GM13977 (cell line): ENCODE results near the gene SELENOI.

Experiments
- DNase-seq: peaks from one replicate; pipeline ENCODE4 v3.0.0; 2012; ENCODE audit warnings: low spot score
- in situ Hi-C: fragments of 300-500 bp; cut with MboI; formaldehyde crosslinking; loops from one replicate; pipeline ENCODE4 v1.12.0; 2022; ENCODE audit warnings: low sequenced_read_pairs, low pct_unique_long_range_greater_than_20kb, mixed read lengths, inconsistent platforms; ENCODE audit not compliant: unreplicated experiment
- TF ChIP-seq, protein P1 (sequence below): IDR thresholded peaks from 2 replicates; pipeline ENCODE4 v1.5.1; 2012; ENCODE audit warnings: mild to moderate bottlenecking, control low read depth; ENCODE audit not compliant: insufficient read depth; ENCODE audit errors: extremely low read depth, missing control alignments

SELENOI gene

GRCh38 chr2:26333293-26333692 lies 12.7 kb upstream of the SELENOI start:
- TF ChIP-seq, protein P1, sequence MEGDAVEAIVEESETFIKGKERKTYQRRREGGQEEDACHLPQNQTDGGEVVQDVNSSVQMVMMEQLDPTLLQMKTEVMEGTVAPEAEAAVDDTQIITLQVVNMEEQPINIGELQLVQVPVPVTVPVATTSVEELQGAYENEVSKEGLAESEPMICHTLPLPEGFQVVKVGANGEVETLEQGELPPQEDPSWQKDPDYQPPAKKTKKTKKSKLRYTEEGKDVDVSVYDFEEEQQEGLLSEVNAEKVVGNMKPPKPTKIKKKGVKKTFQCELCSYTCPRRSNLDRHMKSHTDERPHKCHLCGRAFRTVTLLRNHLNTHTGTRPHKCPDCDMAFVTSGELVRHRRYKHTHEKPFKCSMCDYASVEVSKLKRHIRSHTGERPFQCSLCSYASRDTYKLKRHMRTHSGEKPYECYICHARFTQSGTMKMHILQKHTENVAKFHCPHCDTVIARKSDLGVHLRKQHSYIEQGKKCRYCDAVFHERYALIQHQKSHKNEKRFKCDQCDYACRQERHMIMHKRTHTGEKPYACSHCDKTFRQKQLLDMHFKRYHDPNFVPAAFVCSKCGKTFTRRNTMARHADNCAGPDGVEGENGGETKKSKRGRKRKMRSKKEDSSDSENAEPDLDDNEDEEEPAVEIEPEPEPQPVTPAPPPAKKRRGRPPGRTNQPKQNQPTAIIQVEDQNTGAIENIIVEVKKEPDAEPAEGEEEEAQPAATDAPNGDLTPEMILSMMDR = no peak
- in situ Hi-C loops = no loop called here
- no peak for DNase-seq

GRCh38 chr2:26335231-26335630 lies 10.7 kb upstream of the SELENOI start:
- TF ChIP-seq, protein P1 = no peak
- in situ Hi-C loops = no loop called here
- DNase-seq = no peak

DNA sequence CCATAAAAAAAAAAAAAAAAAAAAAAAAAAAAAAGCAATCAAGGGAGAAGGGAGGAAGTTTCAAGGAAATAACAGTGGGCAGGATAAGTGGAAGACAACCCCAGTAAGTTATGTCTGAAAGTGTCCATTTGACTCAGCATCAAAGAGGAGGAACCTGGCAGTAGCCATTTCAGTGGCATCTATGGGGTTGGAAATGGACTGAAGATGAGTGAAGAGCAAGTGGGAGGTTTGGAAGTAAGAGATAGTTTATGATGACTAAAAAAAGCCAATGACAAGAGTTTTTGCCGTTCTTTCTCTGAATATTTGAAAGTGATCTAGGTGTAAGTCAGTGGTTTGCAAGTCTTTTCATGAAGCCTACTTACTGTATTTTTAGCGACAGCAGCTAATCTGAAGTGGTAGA lies 9.2 kb upstream of the SELENOI start:
- TF ChIP-seq, protein P1 = no peak
- in situ Hi-C loops = no loop called here
- DNase-seq = no peak

DNA sequence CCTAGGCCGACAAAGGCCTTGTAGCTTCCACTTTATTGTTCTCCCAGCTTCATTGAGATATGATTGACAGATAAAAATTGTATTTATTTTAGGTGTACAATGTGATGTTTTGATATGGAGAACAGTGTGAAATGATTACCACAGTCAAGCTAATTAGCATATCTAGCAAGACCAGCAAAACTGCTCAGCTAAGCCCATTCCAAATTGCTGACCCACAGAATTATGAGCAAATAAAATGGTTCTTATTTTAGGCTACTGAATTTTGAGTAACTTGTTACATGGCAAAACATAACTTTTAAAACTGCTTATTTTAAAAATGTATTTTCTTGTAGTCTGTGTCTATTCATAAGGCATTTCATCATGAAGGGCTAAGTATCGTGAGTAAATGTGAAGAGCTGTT lies 8.6 kb upstream of the SELENOI start:
- in situ Hi-C loops = no loop called here
- no peak for DNase-seq
- TF ChIP-seq, protein P1 = no peak

DNA sequence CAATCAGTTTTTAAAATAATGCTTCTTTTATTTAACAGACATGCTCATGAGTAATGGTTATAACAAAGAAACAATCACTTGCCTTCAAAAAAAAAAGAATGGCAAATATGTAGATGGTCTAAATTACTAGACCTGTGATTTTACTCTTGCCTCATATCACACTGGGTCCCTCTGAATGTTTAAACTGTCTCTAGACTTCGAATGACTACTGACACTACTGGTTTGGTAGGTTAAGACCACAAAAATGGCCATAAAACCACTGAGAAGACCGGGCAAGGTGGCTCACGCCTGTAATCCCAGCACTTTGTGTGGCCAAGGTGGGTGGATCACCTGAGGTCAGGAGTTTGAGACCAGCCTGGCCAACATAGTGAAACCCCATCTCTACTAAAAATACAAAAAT lies 5.1 kb upstream of the SELENOI start:
- in situ Hi-C loops = no loop called here
- DNase-seq = no peak
- TF ChIP-seq, protein P1 = no peak

DNA sequence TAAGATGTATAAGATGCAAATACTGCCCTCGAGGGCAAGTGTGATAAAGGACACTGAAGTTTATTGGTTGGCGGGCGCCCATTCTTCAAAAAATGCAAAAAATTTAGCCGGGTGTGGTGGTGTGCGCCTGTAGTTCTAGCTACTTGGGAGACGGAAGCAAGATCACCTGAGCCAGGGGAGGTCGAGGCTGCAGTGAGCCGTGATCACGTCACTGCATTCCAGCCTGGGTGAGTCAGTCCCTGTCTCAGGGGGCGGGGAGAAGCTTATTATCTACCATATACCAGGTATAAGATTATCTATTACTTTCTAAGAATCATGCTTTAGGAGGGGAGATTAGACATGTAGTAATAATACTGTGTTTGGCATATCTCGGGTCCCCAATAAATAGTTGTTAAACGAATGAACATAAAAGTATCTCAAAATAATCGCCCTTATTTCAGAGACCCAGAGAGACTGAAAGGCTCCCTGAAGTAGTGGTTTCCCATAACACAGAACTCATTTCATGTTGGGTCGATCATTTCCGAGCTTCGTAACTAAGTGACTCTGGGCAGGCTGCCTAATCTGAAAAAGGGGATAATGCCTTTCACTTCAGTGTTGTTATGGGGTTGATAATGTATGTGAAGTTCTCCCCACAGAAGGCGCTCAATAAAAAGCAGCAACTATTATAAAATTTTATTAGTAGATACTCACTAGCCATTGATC lies 1.2 kb upstream of the SELENOI start:
- TF ChIP-seq, protein P1 = no peak
- in situ Hi-C loops = no loop called here
- no peak for DNase-seq

DNA sequence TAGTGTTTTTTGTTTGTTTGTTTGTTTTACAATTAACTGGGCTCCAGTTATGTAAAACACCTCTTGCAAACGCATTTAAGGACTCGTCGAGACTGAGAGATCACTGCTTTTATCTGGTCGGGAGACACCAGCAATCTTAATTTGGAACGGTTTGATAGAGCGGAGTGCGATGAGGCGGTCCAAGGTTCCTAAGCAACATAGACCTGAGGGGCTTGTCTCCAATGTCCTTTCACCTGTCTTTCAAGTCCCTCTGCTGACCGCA lies 729 bp upstream of the SELENOI start:
- DNase-seq = no peak
- in situ Hi-C loops = no loop called here
- TF ChIP-seq, protein P1 = no peak
